ENCODE measurements around the gene ZNF160.
"Not testable (repeated sequence)": the region's sequence is repeated elsewhere in the genome, so short reads cannot be mapped to it uniquely, and the experiment has no call there.

The ZNF160 gene

GRCh38 chr19:53091413-53092254 is 11.6 kb downstream of the ZNF160 start:
- DNase-seq (ENCODE audit: low read depth), result no peak

DNA sequence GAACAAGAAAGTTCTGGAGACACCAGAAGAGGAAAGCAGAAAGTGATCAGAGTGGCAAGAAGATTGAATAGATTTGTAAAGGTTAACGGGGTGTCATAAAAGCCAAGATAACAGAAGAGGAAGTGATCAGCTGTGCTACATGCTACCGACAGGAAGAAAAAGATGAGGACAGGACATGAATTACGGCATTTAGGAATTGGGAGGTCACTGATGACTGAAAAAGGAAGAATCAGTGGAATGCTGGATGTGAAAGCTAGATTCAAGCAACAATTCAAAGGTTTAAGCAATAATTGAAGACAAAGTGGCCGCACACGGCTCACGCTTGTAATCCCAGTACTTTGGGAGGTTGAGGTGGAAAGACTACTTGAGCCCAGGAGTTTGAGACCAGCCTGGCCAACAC is 15.1 kb downstream of the ZNF160 start:
- DNase-seq (ENCODE audit: low read depth), result no peak

DNA sequence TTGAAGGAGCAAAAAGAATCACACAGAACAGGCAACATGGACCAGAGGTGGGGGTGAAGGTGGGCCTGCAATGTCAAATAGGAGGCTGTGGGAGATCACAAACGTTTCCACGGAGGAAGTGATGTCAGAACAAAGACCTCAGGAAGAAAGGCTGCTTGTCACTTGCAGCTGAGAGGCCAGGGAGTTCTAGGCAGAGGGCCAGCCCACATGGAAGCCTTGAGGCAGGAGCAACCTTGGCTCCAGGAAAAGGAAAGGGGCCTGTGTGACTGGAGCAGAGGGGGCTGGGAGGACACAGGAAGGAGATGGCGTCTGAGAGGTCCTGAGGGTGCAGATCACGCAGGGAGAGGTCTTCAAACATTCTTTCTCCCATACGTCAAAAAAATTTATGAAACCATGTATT is 16.3 kb downstream of the ZNF160 start:
- no peak for DNase-seq (ENCODE audit: low read depth)

GRCh38 chr19:53085496-53085895 is 17.7 kb downstream of the ZNF160 start:
- no peak for DNase-seq (ENCODE audit: low read depth)

DNA sequence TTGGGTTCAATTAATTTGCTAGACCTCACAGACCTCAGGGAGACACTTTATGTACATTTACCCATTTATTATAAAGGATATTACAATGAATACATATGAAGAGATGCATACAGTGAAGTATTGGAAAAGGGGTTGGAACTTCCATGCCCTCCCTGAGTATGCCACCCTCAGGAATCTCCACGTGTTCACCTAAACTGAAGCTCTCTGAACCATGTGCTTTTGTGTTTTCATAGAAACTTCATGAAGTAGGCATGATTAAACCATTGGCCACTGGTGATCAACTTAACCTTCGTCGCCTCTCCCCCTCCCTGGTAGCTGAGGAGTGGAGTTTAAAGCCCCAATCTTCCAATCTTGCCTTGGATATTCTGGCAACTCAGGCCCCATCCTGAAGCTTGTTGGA is 20.3 kb downstream of the ZNF160 start:
- DNase-seq (ENCODE audit: low read depth), result no peak

GRCh38 chr19:53079313-53079924 is 23.8 kb downstream of the ZNF160 start:
- no peak for DNase-seq (ENCODE audit: low read depth)

DNA sequence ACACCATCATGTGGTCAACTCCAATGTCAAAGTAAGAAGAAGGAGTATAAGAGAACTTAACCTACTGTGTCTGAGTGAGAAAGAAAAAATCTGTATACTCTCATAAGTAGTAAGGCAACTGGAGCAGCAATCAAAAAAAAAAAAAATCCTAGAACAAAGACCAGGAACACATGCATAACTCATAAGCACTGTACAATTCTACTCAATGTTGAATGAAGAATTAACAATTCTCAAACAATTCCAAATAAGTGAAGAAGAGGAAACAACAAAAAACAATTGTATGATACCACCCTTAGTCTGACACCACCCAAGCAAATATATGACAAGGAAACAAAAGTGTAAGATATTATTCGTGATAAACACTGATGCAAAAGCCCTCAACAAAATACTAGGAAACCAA is 24.6 kb downstream of the ZNF160 start:
- no peak for DNase-seq (ENCODE audit: low read depth)

DNA sequence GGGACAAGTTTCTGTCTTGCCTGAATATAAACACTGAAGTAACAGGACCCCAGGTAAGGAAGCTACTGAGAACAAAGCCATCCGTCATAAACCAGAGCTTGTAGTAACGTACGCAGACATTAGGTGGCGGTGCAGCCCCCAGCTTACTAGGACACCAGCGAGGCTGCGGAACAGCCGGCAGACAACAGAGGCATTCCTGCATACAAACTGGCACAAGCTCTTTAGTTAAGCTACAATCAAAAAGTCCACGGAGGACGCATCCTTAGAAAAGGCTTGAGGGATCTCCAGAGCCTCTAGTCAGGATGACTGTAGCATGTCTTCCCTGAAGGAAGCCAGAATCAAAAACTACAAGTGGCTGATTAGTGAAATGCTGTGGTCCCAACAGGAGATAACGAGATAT is 26.2 kb downstream of the ZNF160 start:
- no peak for DNase-seq (ENCODE audit: low read depth)

GRCh38 chr19:53068834-53069233 is 34.4 kb downstream of the ZNF160 start:
- DNase-seq (ENCODE audit: low read depth), result no peak

DNA sequence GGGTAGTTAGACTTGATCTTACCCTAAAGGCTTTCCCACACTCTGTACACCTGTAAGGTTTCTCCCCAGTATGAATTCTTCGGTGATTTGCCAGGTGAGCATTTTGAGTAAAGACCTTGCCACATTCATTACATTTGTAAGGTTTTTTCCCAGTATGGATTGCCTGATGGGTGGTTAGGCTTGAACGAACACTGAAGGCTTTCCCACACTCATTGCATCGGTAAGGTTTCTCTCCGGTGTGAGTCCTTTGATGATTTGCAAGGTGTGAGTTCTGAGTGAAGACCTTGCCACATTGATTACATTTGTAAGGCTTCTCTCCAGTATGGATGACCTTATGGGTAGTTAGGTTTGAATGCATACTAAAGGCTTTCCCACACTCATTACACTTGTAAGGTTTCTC is 35.0 kb downstream of the ZNF160 start:
- DNase-seq (ENCODE audit: low read depth), result no peak

GRCh38 chr19:53057904-53058580 is 45.2 kb downstream of the ZNF160 start:
- DNase-seq (ENCODE audit: low read depth), result no peak

- DNase-seq (ENCODE audit: low read depth), result no peak
Measured at GRCh38 chr19:53055117-53055516, 48.1 kb downstream of the ZNF160 start.

GRCh38 chr19:53047379-53047778 is 55.8 kb downstream of the ZNF160 start:
- no peak for DNase-seq (ENCODE audit: low read depth)

DNA sequence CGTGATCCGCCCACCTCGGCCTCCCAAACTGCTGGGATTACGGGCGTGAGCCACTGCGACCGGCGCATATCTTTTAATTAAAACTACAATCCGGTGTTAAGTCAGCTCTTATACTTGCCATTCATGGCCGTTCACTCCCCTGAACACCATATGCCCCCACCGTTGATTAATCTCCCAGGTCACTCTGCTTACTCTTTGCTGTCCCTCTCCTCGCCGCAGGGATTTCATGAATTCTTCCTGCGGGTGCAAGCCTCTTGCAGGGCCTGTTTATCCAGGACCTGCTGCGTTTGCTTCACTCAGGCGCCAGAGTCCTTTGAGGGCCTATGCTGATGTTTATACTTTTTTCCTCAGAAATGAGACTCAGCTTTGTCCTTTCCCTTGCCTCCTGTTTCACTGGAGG is 57.7 kb downstream of the ZNF160 start:
- DNase-seq (ENCODE audit: low read depth), result no peak

DNA sequence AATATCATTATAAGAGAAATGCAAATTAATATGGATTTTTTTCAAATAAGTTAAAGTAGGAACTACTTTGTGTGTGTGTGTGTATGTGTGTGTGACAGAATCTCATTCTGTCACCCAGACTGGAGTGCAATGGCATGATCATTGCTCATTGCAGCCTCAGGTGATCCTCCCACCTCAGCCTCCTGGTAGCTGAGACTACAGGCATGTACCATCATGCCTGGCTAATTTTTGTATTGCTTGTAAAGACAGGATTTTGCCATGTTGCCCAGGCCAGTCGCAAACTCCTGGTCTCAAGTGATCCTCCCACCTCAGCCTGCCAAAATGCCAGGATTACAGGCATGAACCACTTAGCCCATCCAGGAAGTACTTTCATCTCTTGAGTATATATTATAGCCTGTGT is 61.9 kb downstream of the ZNF160 start:
- no peak for DNase-seq (ENCODE audit: low read depth)

GRCh38 chr19:53037101-53038097 is 65.8 kb downstream of the ZNF160 start:
- DNase-seq (ENCODE audit: low read depth), result no peak

- DNase-seq (ENCODE audit: low read depth), result no peak
Measured at GRCh38 chr19:53034948-53035675, 68.1 kb downstream of the ZNF160 start.

DNA sequence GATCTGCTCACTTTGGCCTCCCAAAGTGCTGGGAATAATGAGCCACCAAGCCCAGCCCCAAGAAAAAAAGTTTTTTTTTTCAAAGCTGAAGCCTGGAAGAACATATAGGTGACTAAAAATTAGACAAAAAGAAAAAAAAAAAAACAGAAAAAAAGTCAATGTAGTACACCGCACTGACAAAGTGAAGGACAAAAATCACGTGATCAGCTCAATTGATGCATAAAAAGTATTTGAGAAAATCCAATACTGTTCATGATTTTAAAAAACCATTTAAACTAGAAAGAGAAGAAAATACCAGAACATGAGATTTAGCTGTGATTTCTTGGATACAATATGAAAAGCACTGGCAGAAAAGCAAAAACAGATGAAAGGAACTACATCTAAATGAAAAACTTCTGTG is 69.2 kb downstream of the ZNF160 start:
- DNase-seq (ENCODE audit: low read depth), result no peak

- not testable (repeated sequence) for DNase-seq (ENCODE audit: low read depth)
Measured at GRCh38 chr19:53028306-53028705, 74.9 kb downstream of the ZNF160 start.

DNA sequence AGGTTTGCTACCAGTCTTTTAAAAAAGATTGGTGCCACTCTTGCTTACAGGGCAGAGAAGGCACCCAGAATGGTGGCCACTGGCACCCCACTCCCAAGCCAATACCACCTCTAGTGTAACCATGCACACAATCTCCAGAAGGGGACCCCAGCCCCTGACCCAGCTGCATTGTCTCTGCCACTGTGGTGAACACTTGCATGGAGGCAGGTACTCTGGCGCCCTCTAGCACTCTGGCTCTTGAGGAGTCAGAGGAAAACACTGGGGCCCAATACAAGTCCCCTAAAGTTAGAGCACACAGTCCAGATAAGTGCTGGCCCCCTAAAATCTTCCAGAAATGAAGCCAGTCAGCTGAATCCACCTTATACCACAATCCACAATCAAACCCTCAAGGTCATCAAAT is 83.5 kb downstream of the ZNF160 start:
- DNase-seq (ENCODE audit: low read depth), result no peak
